Activated naive CD8-positive, alpha-beta T cell treated with anti-CD3 and anti-CD28 coated beads for 36 hours (primary cell): ENCODE measurements around the gene PIGW. TPM values are rescaled to one million over a fixed set of nuclear protein-coding genes. Genes with fewer than 3 reads are reported as not detected.
A peak's percentile ranks its signal among the peaks of the same experiment; 100 is the strongest.

Experiments
- DNase-seq: peaks from one replicate; pipeline ENCODE4 v3.0.0; 2021
- H3K27ac Mint-ChIP-seq: one replicate; pipeline ENCODE4 v1.8.0; 2022; ENCODE audit warnings: mild to moderate bottlenecking, moderate library complexity, mixed read lengths
- H3K27me3 Mint-ChIP-seq: one replicate; pipeline ENCODE4 v1.8.0; 2022; ENCODE audit warnings: mild to moderate bottlenecking, mixed read lengths
- H3K36me3 Mint-ChIP-seq: one replicate; pipeline ENCODE4 v1.8.0; 2021; ENCODE audit warnings: mild to moderate bottlenecking, mixed read lengths
- H3K4me1 Mint-ChIP-seq: one replicate; pipeline ENCODE4 v1.8.0; 2021; ENCODE audit warnings: mixed read lengths
- H3K4me3 Mint-ChIP-seq: one replicate; pipeline ENCODE4 v1.8.0; 2022; ENCODE audit warnings: mild to moderate bottlenecking, moderate library complexity, mixed read lengths
- H3K9me3 Mint-ChIP-seq: one replicate; pipeline ENCODE4 v1.8.0; 2022; ENCODE audit warnings: mixed read lengths
- total RNA-seq, 2 experiments: library from RNA; stranded (reverse); gene quantifications; one replicate each; pipeline ENCODE4 v1.2.3, GENCODE V29; 2021

The PIGW gene
- 10 to 100 TPM; 32.5 to 34.6 TPM for total RNA-seq

GRCh38 chr17:36534840-36535668 is at the start of gene PIGW, which contains the start of gene MYO19:
PIGW (plus strand) TSS chr17:36534987; CDS start chr17:36537102, 2,115 bp downstream.
MYO19 (minus strand) TSS chr17:36534868; CDS start chr17:36532538, 2,330 bp downstream.
- peaks cover 42% of the 10 kb centered on the region for H3K4me1 Mint-ChIP-seq
- H3K36me3 Mint-ChIP-seq: peaks cover 50% of the 10 kb centered on the region
- no peaks in the 10 kb centered on the region for H3K27me3 Mint-ChIP-seq
- peak within 1 kb of the TSS; percentile 100 for H3K27ac Mint-ChIP-seq
- H3K9me3 Mint-ChIP-seq: no peaks in the 10 kb centered on the region
- H3K4me3 Mint-ChIP-seq: peak within 1 kb of the TSS; percentile 97
- DNase-seq: peak; percentile 92

GRCh38 chr17:36485027-36485426 is 49.8 kb upstream of the PIGW start:
- peaks cover 23% of the 10 kb centered on the region for H3K27me3 Mint-ChIP-seq
- peaks cover 24% of the 10 kb centered on the region for H3K36me3 Mint-ChIP-seq
- no peak for DNase-seq
- H3K4me1 Mint-ChIP-seq: peaks cover 30% of the 10 kb centered on the region
- H3K27ac Mint-ChIP-seq: no peak overlapping the region
- no peaks in the 10 kb centered on the region for H3K9me3 Mint-ChIP-seq
- H3K4me3 Mint-ChIP-seq: peak overlapping the region; percentile 98

- DNase-seq: no peak
- Mint-ChIP-seq H3K9me3 (no peaks in the 10 kb centered on the region), H3K36me3 (peaks cover 25% of the 10 kb centered on the region), H3K27me3 (peaks cover 19% of the 10 kb centered on the region), H3K4me1 (peaks cover 34% of the 10 kb centered on the region), H3K4me3 (peak overlapping the region; percentile 98), H3K27ac (peak overlapping the region; percentile 98)
Measured at GRCh38 chr17:36485805-36486203, 49.0 kb upstream of the PIGW start.

GRCh38 chr17:36486204-36487194 is 48.3 kb upstream of the PIGW start, which contains the start of gene ZNHIT3:
ZNHIT3 (plus strand) TSS chr17:36486681; CDS start chr17:36486700, 19 bp downstream.
- DNase-seq: peak; percentile 90
- Mint-ChIP-seq H3K4me3 (peak within 1 kb of the TSS; percentile 98), H3K9me3 (no peaks in the 10 kb centered on the region), H3K4me1 (peaks cover 39% of the 10 kb centered on the region), H3K27me3 (peaks cover 13% of the 10 kb centered on the region), H3K36me3 (peaks cover 30% of the 10 kb centered on the region), H3K27ac (peak within 1 kb of the TSS; percentile 98)

GRCh38 chr17:36493956-36494355 is 40.8 kb upstream of the PIGW start:
- H3K4me1 Mint-ChIP-seq: peaks cover 24% of the 10 kb centered on the region
- DNase-seq: no peak
- H3K9me3 Mint-ChIP-seq: no peaks in the 10 kb centered on the region
- H3K4me3 Mint-ChIP-seq: no peak overlapping the region
- H3K36me3 Mint-ChIP-seq: peaks cover 52% of the 10 kb centered on the region
- no peaks in the 10 kb centered on the region for H3K27me3 Mint-ChIP-seq
- H3K27ac Mint-ChIP-seq: no peak overlapping the region

- Mint-ChIP-seq H3K4me3 (no peak overlapping the region), H3K27me3 (no peaks in the 10 kb centered on the region), H3K36me3 (peaks cover 47% of the 10 kb centered on the region)
Measured at GRCh38 chr17:36494674-36495073, 40.1 kb upstream of the PIGW start.

GRCh38 chr17:36495076-36495578 is 39.7 kb upstream of the PIGW start:
- Mint-ChIP-seq H3K4me1 (peaks cover 17% of the 10 kb centered on the region), H3K36me3 (peaks cover 43% of the 10 kb centered on the region), H3K27ac (no peak overlapping the region), H3K27me3 (no peaks in the 10 kb centered on the region), H3K4me3 (no peak overlapping the region), H3K9me3 (no peaks in the 10 kb centered on the region)
- no peak for DNase-seq

More at GRCh38 chr17:36494674-36495073, 40.1 kb upstream of the PIGW start:
- no peak for DNase-seq
- Mint-ChIP-seq H3K27ac (no peak overlapping the region), H3K9me3 (no peaks in the 10 kb centered on the region), H3K4me1 (peaks cover 20% of the 10 kb centered on the region)

- no peak for DNase-seq
- Mint-ChIP-seq H3K27me3 (no peaks in the 10 kb centered on the region), H3K27ac (no peak overlapping the region), H3K36me3 (peaks cover 37% of the 10 kb centered on the region), H3K4me3 (no peak overlapping the region), H3K4me1 (peaks cover 12% of the 10 kb centered on the region), H3K9me3 (no peaks in the 10 kb centered on the region)
Measured at GRCh38 chr17:36496018-36496789, 38.6 kb upstream of the PIGW start.

GRCh38 chr17:36498155-36498554 is 36.6 kb upstream of the PIGW start:
- H3K27ac Mint-ChIP-seq: no peak overlapping the region
- no peaks in the 10 kb centered on the region for H3K9me3 Mint-ChIP-seq
- peaks cover 29% of the 10 kb centered on the region for H3K36me3 Mint-ChIP-seq
- peaks cover 7% of the 10 kb centered on the region for H3K4me1 Mint-ChIP-seq
- no peak overlapping the region for H3K4me3 Mint-ChIP-seq
- no peak for DNase-seq
- H3K27me3 Mint-ChIP-seq: no peaks in the 10 kb centered on the region

- Mint-ChIP-seq H3K36me3 (peaks cover 33% of the 10 kb centered on the region), H3K4me3 (no peak overlapping the region), H3K27me3 (no peaks in the 10 kb centered on the region), H3K4me1 (peaks cover 11% of the 10 kb centered on the region), H3K9me3 (no peaks in the 10 kb centered on the region), H3K27ac (no peak overlapping the region)
- no peak for DNase-seq
Measured at GRCh38 chr17:36498560-36499300, 36.1 kb upstream of the PIGW start.

GRCh38 chr17:36500745-36501225 is 34.0 kb upstream of the PIGW start:
- H3K36me3 Mint-ChIP-seq: peaks cover 26% of the 10 kb centered on the region
- H3K27ac Mint-ChIP-seq: peak overlapping the region; percentile 34
- H3K4me1 Mint-ChIP-seq: peaks cover 6% of the 10 kb centered on the region
- no peak overlapping the region for H3K4me3 Mint-ChIP-seq
- H3K27me3 Mint-ChIP-seq: no peaks in the 10 kb centered on the region
- no peak for DNase-seq
- no peaks in the 10 kb centered on the region for H3K9me3 Mint-ChIP-seq

GRCh38 chr17:36501351-36501750 is 33.4 kb upstream of the PIGW start:
- no peak overlapping the region for H3K27ac Mint-ChIP-seq
- no peaks in the 10 kb centered on the region for H3K9me3 Mint-ChIP-seq
- no peaks in the 10 kb centered on the region for H3K27me3 Mint-ChIP-seq
- H3K36me3 Mint-ChIP-seq: peaks cover 26% of the 10 kb centered on the region
- no peak for DNase-seq
- no peak overlapping the region for H3K4me3 Mint-ChIP-seq
- H3K4me1 Mint-ChIP-seq: peaks cover 6% of the 10 kb centered on the region

- Mint-ChIP-seq H3K27ac (peak overlapping the region; percentile 75), H3K4me1 (peaks cover 6% of the 10 kb centered on the region), H3K36me3 (peaks cover 27% of the 10 kb centered on the region), H3K4me3 (no peak overlapping the region), H3K27me3 (no peaks in the 10 kb centered on the region), H3K9me3 (no peaks in the 10 kb centered on the region)
- DNase-seq: no peak
Measured at GRCh38 chr17:36501963-36502362, 32.8 kb upstream of the PIGW start.
